Progenitor cell of endocrine pancreas (in vitro differentiated cells): ENCODE measurements around the gene LPAR4. TPM values are rescaled to one million over a fixed set of nuclear protein-coding genes. Genes with fewer than 3 reads are reported as not detected.
"Not testable (repeated sequence)": the region's sequence is repeated elsewhere in the genome, so short reads cannot be mapped to it uniquely, and the experiment has no call there.

Experiments
- DNase-seq: peaks from one replicate; pipeline ENCODE4 v3.0.0; 2021; ENCODE audit warnings: low spot score; ENCODE audit not compliant: unreplicated experiment
- H3K27ac Mint-ChIP-seq: 2 replicates; pipeline ENCODE4 v1.8.0; 2021; ENCODE audit warnings: mild to moderate bottlenecking, moderate library complexity, mixed read lengths
- H3K27me3 Mint-ChIP-seq: 2 replicates; pipeline ENCODE4 v1.8.0; 2021; ENCODE audit warnings: mixed read lengths
- H3K36me3 Mint-ChIP-seq: 2 replicates; pipeline ENCODE4 v1.8.0; 2022; ENCODE audit warnings: mixed read lengths; ENCODE audit not compliant: insufficient read depth
- H3K4me1 Mint-ChIP-seq: 2 replicates; pipeline ENCODE4 v1.8.0; 2021; ENCODE audit warnings: low read depth, mixed read lengths
- H3K4me3 Mint-ChIP-seq: 2 replicates; pipeline ENCODE4 v1.8.0; 2021; ENCODE audit warnings: low read depth, mild to moderate bottlenecking, moderate library complexity, mixed read lengths
- H3K9me3 Mint-ChIP-seq: 2 replicates; pipeline ENCODE4 v1.8.0; 2021; ENCODE audit warnings: low read depth, mixed read lengths
- total RNA-seq: library from RNA; stranded (reverse); gene quantifications from 2 replicates; pipeline ENCODE4 v1.2.1, GENCODE V29; 2021
- TF ChIP-seq, protein P1 (sequence below): fragments of 200-600 bp; sonication (generic); IDR thresholded peaks from one replicate; pipeline ENCODE4 v1.5.0; 2021; ENCODE audit warnings: antibody characterized with exemption, mild to moderate bottlenecking; ENCODE audit not compliant: unreplicated experiment

The LPAR4 gene
- total RNA-seq, 1 donor from 2014 or later, result 1.0 TPM

DNA sequence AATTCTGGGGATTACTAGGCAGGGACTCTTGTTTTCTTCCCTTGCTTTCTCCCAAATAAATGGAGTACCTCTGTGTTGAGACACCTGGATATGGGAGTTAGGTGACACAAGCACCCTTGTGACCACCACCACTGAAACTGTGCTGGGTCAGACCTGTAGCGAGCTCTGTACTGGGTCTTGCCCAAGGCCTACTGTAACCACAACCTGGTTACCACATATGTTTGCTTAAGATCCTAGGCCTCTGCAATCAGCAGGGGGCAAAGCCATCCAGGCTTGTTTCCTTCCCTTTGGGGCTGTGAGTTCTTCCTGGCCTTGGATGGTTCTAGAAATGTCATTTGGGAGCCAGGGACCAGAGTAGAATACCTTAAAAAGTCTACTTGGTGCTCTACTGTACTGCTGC lies 49.4 kb downstream of the LPAR4 start:
- no peaks in the 10 kb centered on the region for H3K27me3 Mint-ChIP-seq
- no peak overlapping the region for H3K27ac Mint-ChIP-seq
- no peak overlapping the region for H3K4me3 Mint-ChIP-seq
- TF ChIP-seq, protein P1, sequence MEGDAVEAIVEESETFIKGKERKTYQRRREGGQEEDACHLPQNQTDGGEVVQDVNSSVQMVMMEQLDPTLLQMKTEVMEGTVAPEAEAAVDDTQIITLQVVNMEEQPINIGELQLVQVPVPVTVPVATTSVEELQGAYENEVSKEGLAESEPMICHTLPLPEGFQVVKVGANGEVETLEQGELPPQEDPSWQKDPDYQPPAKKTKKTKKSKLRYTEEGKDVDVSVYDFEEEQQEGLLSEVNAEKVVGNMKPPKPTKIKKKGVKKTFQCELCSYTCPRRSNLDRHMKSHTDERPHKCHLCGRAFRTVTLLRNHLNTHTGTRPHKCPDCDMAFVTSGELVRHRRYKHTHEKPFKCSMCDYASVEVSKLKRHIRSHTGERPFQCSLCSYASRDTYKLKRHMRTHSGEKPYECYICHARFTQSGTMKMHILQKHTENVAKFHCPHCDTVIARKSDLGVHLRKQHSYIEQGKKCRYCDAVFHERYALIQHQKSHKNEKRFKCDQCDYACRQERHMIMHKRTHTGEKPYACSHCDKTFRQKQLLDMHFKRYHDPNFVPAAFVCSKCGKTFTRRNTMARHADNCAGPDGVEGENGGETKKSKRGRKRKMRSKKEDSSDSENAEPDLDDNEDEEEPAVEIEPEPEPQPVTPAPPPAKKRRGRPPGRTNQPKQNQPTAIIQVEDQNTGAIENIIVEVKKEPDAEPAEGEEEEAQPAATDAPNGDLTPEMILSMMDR, result no peak
- H3K9me3 Mint-ChIP-seq, result peaks cover 21% of the 10 kb centered on the region
- H3K36me3 Mint-ChIP-seq, result no peaks in the 10 kb centered on the region
- no peak for DNase-seq
- H3K4me1 Mint-ChIP-seq, result no peaks in the 10 kb centered on the region

DNA sequence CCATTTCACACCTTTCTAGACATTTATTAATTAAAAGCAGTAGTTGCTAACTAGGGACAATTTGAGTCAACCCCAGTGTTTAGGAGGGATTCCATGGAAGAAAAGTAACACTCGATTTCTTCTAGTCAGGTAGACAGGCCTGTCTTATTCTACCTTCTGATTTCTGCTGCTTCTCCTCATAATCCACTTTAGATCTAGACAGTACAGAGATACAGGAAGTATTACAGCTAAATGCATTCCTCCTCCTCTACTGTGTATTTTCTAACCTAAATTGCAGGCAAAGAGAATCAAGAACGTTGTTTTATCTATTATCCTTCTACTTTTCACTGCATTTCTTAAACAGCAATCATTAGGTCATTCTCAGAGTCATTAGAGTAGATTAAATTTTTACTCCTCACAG lies 52.6 kb downstream of the LPAR4 start:
- Mint-ChIP-seq H3K4me3 (no peak overlapping the region), H3K27ac (no peak overlapping the region), H3K4me1 (no peaks in the 10 kb centered on the region), H3K36me3 (no peaks in the 10 kb centered on the region), H3K9me3 (peaks cover 19% of the 10 kb centered on the region), H3K27me3 (no peaks in the 10 kb centered on the region)
- DNase-seq, result no peak
- TF ChIP-seq, protein P1, result no peak

DNA sequence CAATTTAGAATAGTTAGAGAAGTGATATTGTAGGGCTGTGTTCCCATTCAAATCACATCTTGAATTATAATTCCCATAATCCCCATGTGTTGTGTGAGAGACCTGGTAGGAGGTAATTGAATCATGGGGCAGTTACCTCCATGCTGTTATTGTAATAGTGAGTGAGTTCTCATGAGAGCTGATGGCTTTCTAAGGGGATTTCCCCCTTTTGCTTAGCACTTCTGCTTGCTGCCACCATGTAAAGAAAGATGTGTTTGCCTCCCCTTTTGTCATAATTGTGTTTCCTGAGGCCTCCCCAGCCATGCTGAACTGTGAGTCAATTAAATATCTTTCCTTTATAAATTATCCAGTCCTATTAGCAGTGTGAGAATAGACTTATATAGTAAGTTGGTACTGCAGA lies 53.2 kb downstream of the LPAR4 start:
- H3K9me3 Mint-ChIP-seq, result peaks cover 19% of the 10 kb centered on the region
- TF ChIP-seq, protein P1, result no peak
- H3K4me3 Mint-ChIP-seq, result no peak overlapping the region

DNA sequence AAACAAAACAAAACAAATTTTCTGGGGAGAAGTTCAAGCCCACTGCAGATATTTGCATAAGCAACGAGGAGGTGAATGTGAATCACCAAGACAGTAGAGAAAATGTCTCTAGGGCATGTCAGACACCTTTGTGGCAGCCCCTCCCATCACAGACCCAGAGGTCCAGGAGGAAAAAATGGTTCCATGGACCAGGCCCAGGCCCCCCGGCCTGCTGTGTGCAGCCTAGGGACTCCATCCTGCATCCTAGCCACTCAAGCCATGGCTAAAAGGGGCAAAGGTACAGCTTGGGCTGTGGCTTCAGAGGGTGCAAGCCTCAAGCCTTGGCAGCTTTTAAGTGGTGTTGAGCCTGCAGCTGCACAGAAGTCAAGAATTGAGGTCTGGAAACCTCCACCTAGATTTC lies 54.0 kb downstream of the LPAR4 start:
- DNase-seq, result no peak
- no peaks in the 10 kb centered on the region for H3K36me3 Mint-ChIP-seq
- no peaks in the 10 kb centered on the region for H3K27me3 Mint-ChIP-seq
- TF ChIP-seq, protein P1, result no peak
- peaks cover 19% of the 10 kb centered on the region for H3K9me3 Mint-ChIP-seq
- H3K4me3 Mint-ChIP-seq, result no peak overlapping the region
- H3K27ac Mint-ChIP-seq, result no peak overlapping the region
- no peaks in the 10 kb centered on the region for H3K4me1 Mint-ChIP-seq

More for the DNA sequence above, 53.2 kb downstream of the LPAR4 start:
- H3K27ac Mint-ChIP-seq, result no peak overlapping the region
- H3K36me3 Mint-ChIP-seq, result no peaks in the 10 kb centered on the region
- H3K4me1 Mint-ChIP-seq, result no peaks in the 10 kb centered on the region
- H3K27me3 Mint-ChIP-seq, result no peaks in the 10 kb centered on the region
- no peak for DNase-seq

DNA sequence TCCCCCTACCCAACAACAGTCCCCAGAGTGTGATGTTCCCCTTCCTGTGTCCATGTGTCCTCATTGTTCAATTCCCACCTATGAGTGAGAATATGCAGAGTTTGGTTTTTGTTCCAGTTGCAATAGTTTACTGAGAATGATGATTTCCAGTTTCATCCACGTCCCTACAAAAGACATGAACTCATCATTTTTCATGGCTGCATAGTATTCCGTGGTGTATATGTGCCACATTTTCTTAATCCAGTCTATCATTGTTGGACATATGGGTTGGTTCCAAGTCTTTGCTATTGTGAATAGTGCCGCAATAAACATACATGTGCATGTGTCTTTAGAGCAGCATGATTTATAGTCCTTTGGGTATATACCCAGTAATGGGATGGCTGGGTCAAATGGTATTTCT lies 55.0 kb downstream of the LPAR4 start:
- not testable (repeated sequence) for H3K4me1 Mint-ChIP-seq, H3K4me3 Mint-ChIP-seq, H3K27me3 Mint-ChIP-seq, DNase-seq, H3K36me3 Mint-ChIP-seq, H3K27ac Mint-ChIP-seq
- peaks cover 23% of the 10 kb centered on the region for H3K9me3 Mint-ChIP-seq

Other genes with a start within 250 kb of the LPAR4 start
- not detected in 2 replicates for gene RTL3, start 88.4 kb upstream of the LPAR4 start, total RNA-seq
- gene P2RY10, start 197.7 kb downstream of the LPAR4 start, total RNA-seq, result not detected in 2 replicates